Upper lobe of left lung (tissue), 6 donors: ENCODE measurements around the gene ANKRD40CL. TPM values are rescaled to one million over a fixed set of nuclear protein-coding genes. Genes with fewer than 3 reads are reported as not detected.
A peak's percentile ranks its signal among the peaks of the same experiment; 100 is the strongest.

Source experiments
- ATAC-seq, 2 donors: fragments of 200-7000 bp; cut with Tn5 transposase; one replicate each; pipeline ENCODE4 v1.9.1; 2022; ENCODE audit warnings: mild to moderate bottlenecking in 2 of 2, moderate library complexity in 2 of 2; ENCODE audit not compliant: low FRiP score in 2 of 2
- DNase-seq, 2 donors: peaks; one replicate each; pipeline ENCODE4 v3.0.0-alpha.2; 2019 to 2020
- H3K27ac ChIP-seq, 4 donors: fragments of 200-600 bp; sonication (generic); one replicate each; pipeline ENCODE4 v1.5.1; 2016 to 2019
- H3K27me3 ChIP-seq, 4 donors: fragments of 200-600 bp; sonication (generic); one replicate each; pipeline ENCODE4 v1.5.1; 2017 to 2019
- H3K36me3 ChIP-seq, 4 donors: fragments of 200-600 bp; sonication (generic); one replicate each; pipeline ENCODE4 v1.5.1; 2016 to 2019
- H3K4me1 ChIP-seq, 4 donors: fragments of 200-600 bp; sonication (generic); one replicate each; pipeline ENCODE4 v1.5.1; 2018 to 2019
- H3K4me3 ChIP-seq, 4 donors: fragments of 200-600 bp; sonication (generic); one replicate each; pipeline ENCODE4 v1.5.1; 2017 to 2019; ENCODE audit warnings: mild to moderate bottlenecking in 2 of 4, moderate library complexity in 1 of 4
- H3K9me3 ChIP-seq, 4 donors: fragments of 200-600 bp; sonication (generic); one replicate each; pipeline ENCODE4 v1.5.1; 2018 to 2019
- EP300 ChIP-seq, 4 donors: sonication (generic); formaldehyde crosslinking; IDR thresholded peaks; one replicate each; pipeline ENCODE4 v1.5.1; 2017; ENCODE audit warnings: antibody characterized with exemption in 4 of 4, control low read depth in 2 of 4
- POLR2A ChIP-seq, 4 donors: fragments of 450-650 bp; IDR thresholded peaks; one replicate each; pipeline ENCODE4 v1.5.1; 2016 to 2017; ENCODE audit warnings: antibody characterized with exemption in 4 of 4, mild to moderate bottlenecking in 2 of 4
- POLR2AphosphoS5 ChIP-seq, 2 donors: sonication (generic); formaldehyde crosslinking; IDR thresholded peaks; one replicate each; pipeline ENCODE4 v1.5.1; 2017; ENCODE audit warnings: antibody characterized with exemption in 2 of 2
- WGBS, 2 donors: methylation state at CpG; one replicate each; pipeline ENCODE4 v1.1.5; 2017 to 2018; 5-methylcytosine and 5-hydroxymethylcytosine counted together
- total RNA-seq, 6 donors: library from RNA; depleted of rRNA in 4 of 6; stranded (reverse); fragments of >200 nt in 4 of 6; gene quantifications; one replicate each; pipeline versions ENCODE4 v1.1.0 to v1.2.1, GENCODE V29; 2016 to 2021
- TF ChIP-seq, protein P1 (sequence below), 6 experiments: fragments of 450-650 bp in 4 of 6; fragments of 200-600 bp in 2 of 6; sonication (generic) in 2 of 6; IDR thresholded peaks; one replicate each; pipeline ENCODE4 v1.5.1; 2016 to 2019; ENCODE audit warnings: antibody characterized with exemption in 6 of 6
- donor health status: DM: no; HTN: no; CAD: no; lungs with moderate emphysema.
- donor health status: DM: no; HTN: yes; CAD: no; lungs with severe emphysema.

The ANKRD40CL gene
- total RNA-seq, 6 donors from 2014 or later: not detected

DNA sequence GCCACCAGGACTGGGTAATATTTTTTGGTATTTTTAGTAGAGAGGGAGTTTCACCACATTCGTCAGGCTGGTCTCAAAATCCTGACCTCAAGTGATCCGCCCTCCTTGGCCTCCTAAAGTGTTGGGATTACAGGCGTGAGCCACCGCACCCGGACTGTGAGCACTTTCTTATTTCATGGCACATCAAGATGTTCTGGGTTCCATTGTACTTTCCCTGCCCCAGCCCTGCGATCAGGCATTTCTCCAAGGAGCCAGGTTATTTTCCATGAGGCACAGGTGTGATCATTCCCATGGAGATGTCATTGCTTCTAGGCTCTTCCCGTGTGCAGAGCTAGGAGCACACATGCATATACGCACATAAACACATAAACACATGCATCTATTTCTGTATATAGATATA, 2.6 kb upstream of the ANKRD40CL start:
- ATAC-seq (no peak), DNase-seq (no peak)
- no peak overlapping the region for H3K27ac ChIP-seq
- no peaks in the 10 kb centered on the region for H3K36me3 ChIP-seq
- H3K9me3 ChIP-seq: no peaks in the 10 kb centered on the region
- H3K4me1 ChIP-seq: peaks cover 0 to 8% (median 5%) of the 10 kb centered on the region in 4 donors
- no peaks in the 10 kb centered on the region for H3K27me3 ChIP-seq
- TF ChIP-seq, protein P1, sequence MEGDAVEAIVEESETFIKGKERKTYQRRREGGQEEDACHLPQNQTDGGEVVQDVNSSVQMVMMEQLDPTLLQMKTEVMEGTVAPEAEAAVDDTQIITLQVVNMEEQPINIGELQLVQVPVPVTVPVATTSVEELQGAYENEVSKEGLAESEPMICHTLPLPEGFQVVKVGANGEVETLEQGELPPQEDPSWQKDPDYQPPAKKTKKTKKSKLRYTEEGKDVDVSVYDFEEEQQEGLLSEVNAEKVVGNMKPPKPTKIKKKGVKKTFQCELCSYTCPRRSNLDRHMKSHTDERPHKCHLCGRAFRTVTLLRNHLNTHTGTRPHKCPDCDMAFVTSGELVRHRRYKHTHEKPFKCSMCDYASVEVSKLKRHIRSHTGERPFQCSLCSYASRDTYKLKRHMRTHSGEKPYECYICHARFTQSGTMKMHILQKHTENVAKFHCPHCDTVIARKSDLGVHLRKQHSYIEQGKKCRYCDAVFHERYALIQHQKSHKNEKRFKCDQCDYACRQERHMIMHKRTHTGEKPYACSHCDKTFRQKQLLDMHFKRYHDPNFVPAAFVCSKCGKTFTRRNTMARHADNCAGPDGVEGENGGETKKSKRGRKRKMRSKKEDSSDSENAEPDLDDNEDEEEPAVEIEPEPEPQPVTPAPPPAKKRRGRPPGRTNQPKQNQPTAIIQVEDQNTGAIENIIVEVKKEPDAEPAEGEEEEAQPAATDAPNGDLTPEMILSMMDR (IDR thresholded peaks at IDR 0.05): no peak
- no peak for TF ChIP-seq EP300 (IDR thresholded peaks at IDR 0.05)
- TF ChIP-seq POLR2AphosphoS5 (IDR thresholded peaks at IDR 0.05): no peak
- no peak for TF ChIP-seq POLR2A (IDR thresholded peaks at IDR 0.05)
- no peak overlapping the region for H3K4me3 ChIP-seq
- WGBS, 2 donors: 89 to 93% methylated on average over 8 of the region's 8 CpGs

DNA sequence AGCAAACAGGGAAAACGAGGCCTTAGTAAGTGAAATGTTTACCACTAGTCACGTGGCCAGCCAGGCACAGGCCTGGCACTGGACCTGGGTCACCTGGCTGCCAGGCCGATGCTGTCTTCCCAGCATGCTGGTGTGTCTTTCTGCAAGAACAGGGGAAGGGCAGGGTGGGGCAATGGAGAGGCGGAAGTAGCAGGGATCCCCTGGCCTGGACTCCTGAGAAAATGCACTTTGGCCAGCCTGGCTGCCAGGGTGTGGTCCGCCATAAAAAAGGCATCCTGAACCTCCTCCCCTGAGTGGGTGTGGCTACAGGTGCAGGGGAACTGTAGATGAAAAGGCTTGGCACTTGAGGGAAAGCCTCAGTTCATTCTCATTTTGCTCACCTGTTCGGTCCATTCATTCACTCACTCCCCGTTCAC, 1.0 kb upstream of the ANKRD40CL start:
- ATAC-seq: no peak
- DNase-seq: peak; percentile 65 to 88

DNA sequence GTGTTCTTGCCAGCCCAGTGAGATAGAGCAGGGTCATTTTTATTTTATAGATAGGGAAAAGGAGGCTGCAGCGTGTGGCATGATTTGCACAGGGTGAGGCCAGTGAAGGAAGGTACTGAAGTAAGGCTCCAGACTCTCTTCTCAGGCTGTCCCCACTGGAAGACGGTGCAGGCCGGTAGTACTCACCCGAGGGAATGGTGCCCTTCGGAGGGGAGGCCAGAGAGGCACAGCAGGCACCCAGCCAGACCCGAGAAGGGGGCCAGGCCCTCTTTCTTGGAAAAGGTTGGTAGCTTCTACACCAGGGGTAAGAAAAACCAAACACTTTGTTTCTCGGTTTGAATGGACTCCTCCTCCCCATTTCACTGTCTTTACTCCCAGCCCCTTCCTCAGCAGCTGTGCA, 288 bp downstream of the ANKRD40CL start:
- no peaks in the 10 kb centered on the region for H3K9me3 ChIP-seq
- no peak overlapping the region for H3K4me3 ChIP-seq
- no peak overlapping the region for H3K27ac ChIP-seq
- ATAC-seq: no peak
- TF ChIP-seq, protein P1 (IDR thresholded peaks at IDR 0.05): no peak
- TF ChIP-seq POLR2AphosphoS5 (IDR thresholded peaks at IDR 0.05) (no peak), POLR2A (IDR thresholded peaks at IDR 0.05) (no peak), EP300 (IDR thresholded peaks at IDR 0.05) (no peak)
- peaks cover 0 to 17% (median 5%) of the 10 kb centered on the region in 4 donors for H3K4me1 ChIP-seq
- no peak for DNase-seq
- WGBS, 2 donors: 83 to 89% methylated on average over 7 of the region's 7 CpGs
- H3K27me3 ChIP-seq: no peaks in the 10 kb centered on the region
- H3K36me3 ChIP-seq: no peaks in the 10 kb centered on the region

More for the DNA sequence above, 1.0 kb upstream of the ANKRD40CL start:
- Histone ChIP-seq H3K9me3 (no peaks in the 10 kb centered on the region), H3K36me3 (no peaks in the 10 kb centered on the region), H3K4me1 (peaks cover 0 to 15% (median 5%) of the 10 kb centered on the region in 4 donors), H3K27ac (no peak overlapping the region), H3K4me3 (no peak overlapping the region), H3K27me3 (no peaks in the 10 kb centered on the region)
- peak in 1 of 4 donors; percentile 39 for TF ChIP-seq EP300 (IDR thresholded peaks at IDR 0.05)
- no peak for TF ChIP-seq POLR2AphosphoS5 (IDR thresholded peaks at IDR 0.05)
- TF ChIP-seq, protein P1 (IDR thresholded peaks at IDR 0.05): no peak
- WGBS, 2 donors: 60 to 62% methylated on average over 7 of the region's 7 CpGs

DNA sequence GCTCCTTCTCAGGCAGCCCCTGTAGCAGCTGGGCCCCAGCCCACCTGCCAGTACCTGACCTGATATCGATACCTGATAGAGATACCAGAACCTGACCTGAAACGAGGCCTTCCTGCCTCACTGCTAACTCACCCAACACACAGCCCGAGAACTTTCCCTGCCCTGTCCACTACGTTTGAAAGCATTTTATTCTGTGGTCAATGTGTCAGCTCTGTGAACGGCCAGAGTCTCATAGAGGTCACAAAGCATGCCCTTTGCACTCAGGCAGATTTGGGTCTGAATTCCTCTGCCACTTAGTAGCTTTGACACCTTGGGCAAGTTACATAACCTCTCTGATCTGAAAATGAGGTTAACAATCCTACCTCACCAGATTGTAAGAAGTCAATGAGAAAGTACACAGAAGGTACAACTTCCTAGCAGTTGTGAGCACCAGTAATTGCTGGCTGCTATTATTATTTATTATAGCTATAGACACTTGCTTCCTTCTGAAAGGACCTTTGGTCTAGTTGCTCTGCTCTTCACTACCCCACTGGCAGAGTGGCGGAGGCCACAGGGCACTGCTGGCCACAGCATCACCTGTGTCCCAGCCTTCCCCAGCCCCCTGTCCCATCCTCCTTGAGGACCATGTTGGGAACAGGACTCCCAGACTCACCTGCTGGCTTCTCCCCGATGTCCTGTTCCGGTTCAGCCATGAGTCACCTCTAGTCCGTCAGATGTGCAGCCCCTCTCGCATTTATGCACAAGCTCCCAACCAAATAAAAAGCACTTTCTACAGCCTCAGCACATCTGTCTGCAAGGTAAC, 895 bp downstream of the ANKRD40CL start:
- ATAC-seq (no peak), DNase-seq (no peak)

More for the DNA sequence above, 895 bp downstream of the ANKRD40CL start:
- 87 to 92% methylated on average over 10 of the region's 10 CpGs for WGBS, 2 donors
- Histone ChIP-seq H3K4me1 (peaks cover 0 to 17% (median 5%) of the 10 kb centered on the region in 4 donors), H3K9me3 (no peaks in the 10 kb centered on the region), H3K27me3 (no peaks in the 10 kb centered on the region), H3K27ac (no peak overlapping the region), H3K4me3 (no peak overlapping the region), H3K36me3 (no peaks in the 10 kb centered on the region)
- TF ChIP-seq EP300 (IDR thresholded peaks at IDR 0.05) (no peak), POLR2A (IDR thresholded peaks at IDR 0.05) (no peak), POLR2AphosphoS5 (IDR thresholded peaks at IDR 0.05) (no peak)
- TF ChIP-seq, protein P1 (IDR thresholded peaks at IDR 0.05): no peak
